Duodenal mucosa (tissue), 2 donors: ENCODE results near the gene CCDC28B.
A peak's percentile ranks its signal among the peaks of the same experiment; 100 is the strongest.

Source experiments
- H3K27ac ChIP-seq: one replicate; pipeline ENCODE4 v1.7.0; 2013; ENCODE audit warnings: low read depth, low read length
- H3K27me3 ChIP-seq, 2 donors: one replicate each; pipeline ENCODE4 v1.7.0; 2013; ENCODE audit warnings: low read length in 2 of 2, control low read depth in 1 of 2; ENCODE audit not compliant: insufficient read depth in 2 of 2, control insufficient read depth in 1 of 2
- H3K36me3 ChIP-seq, 2 donors: one replicate each; pipeline ENCODE4 v1.7.0; 2013; ENCODE audit warnings: low read length in 2 of 2, control low read depth in 1 of 2; ENCODE audit not compliant: insufficient read depth in 2 of 2, control insufficient read depth in 1 of 2
- H3K4me1 ChIP-seq, 2 donors: one replicate each; pipeline ENCODE4 v1.7.0; 2013; ENCODE audit warnings: low read length in 2 of 2, control low read depth in 1 of 2; ENCODE audit not compliant: insufficient read depth in 2 of 2, control insufficient read depth in 1 of 2
- H3K4me3 ChIP-seq, 2 donors: one replicate each; pipeline ENCODE4 v1.7.0; 2013; ENCODE audit warnings: low read length in 2 of 2, low read depth in 1 of 2
- H3K9ac ChIP-seq, 2 donors: one replicate each; pipeline ENCODE4 v1.7.0; 2013; ENCODE audit warnings: low read length in 2 of 2, low read depth in 1 of 2
- H3K9me3 ChIP-seq, 2 donors: one replicate each; pipeline ENCODE4 v1.7.0; 2013; ENCODE audit warnings: low read length in 2 of 2, control low read depth in 1 of 2; ENCODE audit not compliant: control insufficient read depth in 1 of 2

The CCDC28B gene

GRCh38 chr1:32201011-32201855 lies 838 bp downstream of the CCDC28B start:
- H3K27me3 ChIP-seq = no peaks in the 10 kb centered on the region
- peak overlapping the region; percentile 57 to 82 for H3K4me3 ChIP-seq
- H3K27ac ChIP-seq = peak overlapping the region; percentile 56
- H3K9ac ChIP-seq = peak overlapping the region; percentile 36 to 52
- H3K9me3 ChIP-seq = no peaks in the 10 kb centered on the region
- peaks cover 17 to 22% of the 10 kb centered on the region in 2 donors for H3K36me3 ChIP-seq
- H3K4me1 ChIP-seq = peaks cover 15 to 32% of the 10 kb centered on the region in 2 donors

GRCh38 chr1:32204943-32205361 lies 4.6 kb downstream of the CCDC28B start:
- Histone ChIP-seq H3K36me3 (peaks cover 0 to 4% of the 10 kb centered on the region in 2 donors), H3K27ac (no peak overlapping the region), H3K9me3 (no peaks in the 10 kb centered on the region), H3K4me3 (peak overlapping the region; percentile 83 to 84), H3K9ac (peak overlapping the region; percentile 90 to 97), H3K27me3 (no peaks in the 10 kb centered on the region), H3K4me1 (peaks cover 27 to 48% of the 10 kb centered on the region in 2 donors)

GRCh38 chr1:32205401-32206370 lies 5.3 kb downstream of the CCDC28B start, which contains the start of gene IQCC:
Gene IQCC (plus strand): TSS chr1:32205671. CDS start chr1:32205682, 11 bp downstream.
- H3K4me3 ChIP-seq = peak within 1 kb of the TSS; percentile 83 to 84
- no peaks in the 10 kb centered on the region for H3K9me3 ChIP-seq
- H3K36me3 ChIP-seq = peaks cover 0 to 4% of the 10 kb centered on the region in 2 donors
- H3K27me3 ChIP-seq = no peaks in the 10 kb centered on the region
- H3K4me1 ChIP-seq = peaks cover 24 to 43% of the 10 kb centered on the region in 2 donors
- H3K9ac ChIP-seq = peak within 1 kb of the TSS; percentile 90 to 97
- no peak within 1 kb of the TSS for H3K27ac ChIP-seq

- peaks cover 0 to 4% of the 10 kb centered on the region in 2 donors for H3K36me3 ChIP-seq
- H3K27ac ChIP-seq = no peak overlapping the region
- H3K9ac ChIP-seq = no peak overlapping the region
- H3K9me3 ChIP-seq = no peaks in the 10 kb centered on the region
- H3K4me1 ChIP-seq = peaks cover 24 to 28% of the 10 kb centered on the region in 2 donors
- H3K4me3 ChIP-seq = no peak overlapping the region
- no peaks in the 10 kb centered on the region for H3K27me3 ChIP-seq
Observed at GRCh38 chr1:32208469-32208868, 8.1 kb downstream of the CCDC28B start.

- Histone ChIP-seq H3K4me3 (peak within 1 kb of the TSS in 1 of 2 donors; percentile 18), H3K27ac (no peak within 1 kb of the TSS), H3K9ac (no peak within 1 kb of the TSS), H3K9me3 (no peaks in the 10 kb centered on the region), H3K36me3 (peaks cover 0 to 4% of the 10 kb centered on the region in 2 donors), H3K4me1 (peaks cover 24 to 28% of the 10 kb centered on the region in 2 donors), H3K27me3 (no peaks in the 10 kb centered on the region)
Observed at GRCh38 chr1:32208891-32209328, 8.5 kb downstream of the CCDC28B start, which contains the start of gene DCDC2B. Gene DCDC2B (plus strand): TSS chr1:32209089. CDS start chr1:32209094, 5 bp downstream.

- Histone ChIP-seq H3K4me1 (peaks cover 15 to 20% of the 10 kb centered on the region in 2 donors), H3K27ac (peak overlapping the region; percentile 62), H3K36me3 (peaks cover 12 to 28% of the 10 kb centered on the region in 2 donors), H3K27me3 (no peaks in the 10 kb centered on the region), H3K4me3 (no peak overlapping the region), H3K9me3 (no peaks in the 10 kb centered on the region), H3K9ac (no peak overlapping the region)
Observed at GRCh38 chr1:32215629-32216480, 15.5 kb downstream of the CCDC28B start.

GRCh38 chr1:32216566-32216965 lies 16.2 kb downstream of the CCDC28B start:
- peaks cover 22 to 27% of the 10 kb centered on the region in 2 donors for H3K4me1 ChIP-seq
- H3K27ac ChIP-seq = no peak overlapping the region
- no peak overlapping the region for H3K9ac ChIP-seq
- H3K4me3 ChIP-seq = no peak overlapping the region
- H3K27me3 ChIP-seq = no peaks in the 10 kb centered on the region
- no peaks in the 10 kb centered on the region for H3K9me3 ChIP-seq
- H3K36me3 ChIP-seq = peaks cover 12 to 28% of the 10 kb centered on the region in 2 donors

- Histone ChIP-seq H3K9me3 (no peaks in the 10 kb centered on the region), H3K4me1 (peaks cover 38 to 39% of the 10 kb centered on the region in 2 donors), H3K27ac (no peak overlapping the region), H3K9ac (no peak overlapping the region), H3K27me3 (no peaks in the 10 kb centered on the region), H3K36me3 (peaks cover 16 to 32% of the 10 kb centered on the region in 2 donors), H3K4me3 (no peak overlapping the region)
Observed at GRCh38 chr1:32219022-32219421, 18.6 kb downstream of the CCDC28B start.
